GM10266 (cell line): Measurements from ENCODE around the gene APOBEC2.

Experiments used
- DNase-seq: peaks from one replicate; pipeline ENCODE4 v3.0.0; 2012; ENCODE audit errors: extremely low spot score
- TF ChIP-seq, protein P1 (sequence below): IDR thresholded peaks from 2 replicates; pipeline ENCODE4 v1.5.1; 2012; ENCODE audit warnings: mild to moderate bottlenecking, low read depth; ENCODE audit not compliant: control insufficient read depth, insufficient read depth; ENCODE audit errors: missing control alignments

Gene APOBEC2

DNA sequence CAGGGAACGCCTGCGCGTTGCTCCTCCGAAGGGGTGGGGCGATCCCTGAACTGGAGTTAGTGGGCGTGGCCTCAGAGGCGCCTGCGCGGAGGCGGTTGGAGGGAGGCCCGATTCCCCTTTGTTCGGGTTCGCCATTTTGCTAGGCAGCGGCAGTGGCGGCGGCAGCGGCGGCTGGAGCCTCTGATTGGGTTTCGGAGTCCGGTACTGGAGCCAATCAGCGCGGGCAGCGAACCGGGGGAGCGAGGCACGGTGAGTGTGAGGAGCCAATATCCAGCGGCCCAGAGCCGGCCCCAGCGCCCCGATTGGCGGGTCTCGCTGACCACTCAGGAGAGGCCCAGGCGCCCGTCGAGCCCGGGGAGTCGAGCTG is 19.8 kb downstream of the APOBEC2 start, which contains the start of gene NFYA:
Gene NFYA, plus strand, starts transcription at position 139 of the 367 bp plus-strand sequence. CDS start 6,116 bp downstream, outside the sequence.
- TF ChIP-seq, protein P1, sequence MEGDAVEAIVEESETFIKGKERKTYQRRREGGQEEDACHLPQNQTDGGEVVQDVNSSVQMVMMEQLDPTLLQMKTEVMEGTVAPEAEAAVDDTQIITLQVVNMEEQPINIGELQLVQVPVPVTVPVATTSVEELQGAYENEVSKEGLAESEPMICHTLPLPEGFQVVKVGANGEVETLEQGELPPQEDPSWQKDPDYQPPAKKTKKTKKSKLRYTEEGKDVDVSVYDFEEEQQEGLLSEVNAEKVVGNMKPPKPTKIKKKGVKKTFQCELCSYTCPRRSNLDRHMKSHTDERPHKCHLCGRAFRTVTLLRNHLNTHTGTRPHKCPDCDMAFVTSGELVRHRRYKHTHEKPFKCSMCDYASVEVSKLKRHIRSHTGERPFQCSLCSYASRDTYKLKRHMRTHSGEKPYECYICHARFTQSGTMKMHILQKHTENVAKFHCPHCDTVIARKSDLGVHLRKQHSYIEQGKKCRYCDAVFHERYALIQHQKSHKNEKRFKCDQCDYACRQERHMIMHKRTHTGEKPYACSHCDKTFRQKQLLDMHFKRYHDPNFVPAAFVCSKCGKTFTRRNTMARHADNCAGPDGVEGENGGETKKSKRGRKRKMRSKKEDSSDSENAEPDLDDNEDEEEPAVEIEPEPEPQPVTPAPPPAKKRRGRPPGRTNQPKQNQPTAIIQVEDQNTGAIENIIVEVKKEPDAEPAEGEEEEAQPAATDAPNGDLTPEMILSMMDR: no peak
- peak; percentile 97 for DNase-seq

DNA sequence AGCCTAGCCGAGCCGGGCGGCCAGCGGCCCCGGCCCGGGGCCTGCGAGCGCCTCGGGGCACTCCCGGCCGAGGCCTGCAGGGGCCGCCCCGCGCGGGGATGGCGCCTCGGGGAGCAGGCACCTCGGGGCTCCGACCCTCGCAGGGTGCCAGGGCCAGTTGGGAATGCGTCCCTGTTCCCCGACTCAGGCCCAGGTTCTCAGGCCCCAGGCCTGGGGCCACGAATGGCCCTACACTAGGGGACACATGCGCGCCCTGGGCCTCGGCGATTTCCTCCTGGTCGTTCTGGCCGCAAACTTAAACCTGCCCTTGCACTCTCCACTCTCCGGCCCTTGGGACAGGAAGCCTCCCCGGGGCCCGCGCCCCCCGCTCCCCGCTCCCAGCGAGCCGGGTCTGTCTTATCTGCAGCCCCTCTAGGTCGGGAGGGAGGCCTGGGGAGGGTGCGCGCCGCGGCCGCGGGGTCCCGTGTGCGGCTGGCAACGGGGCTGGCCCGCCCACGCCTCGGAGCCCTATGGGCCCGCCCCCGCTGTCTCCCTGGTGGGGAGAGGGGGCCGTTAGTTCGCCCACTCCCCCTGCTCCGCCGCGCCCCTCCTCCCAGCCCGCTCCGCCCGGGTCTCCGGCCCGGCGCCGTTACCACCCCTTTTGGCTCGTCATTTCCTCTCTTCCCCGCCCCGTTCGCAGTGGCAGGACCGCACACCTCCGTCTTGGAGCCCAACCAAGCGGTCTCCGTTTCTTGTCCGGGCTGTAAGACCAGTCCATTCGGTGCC is 20.4 kb downstream of the APOBEC2 start:
- TF ChIP-seq, protein P1: peak; percentile 12
- DNase-seq: peak; percentile 78

DNA sequence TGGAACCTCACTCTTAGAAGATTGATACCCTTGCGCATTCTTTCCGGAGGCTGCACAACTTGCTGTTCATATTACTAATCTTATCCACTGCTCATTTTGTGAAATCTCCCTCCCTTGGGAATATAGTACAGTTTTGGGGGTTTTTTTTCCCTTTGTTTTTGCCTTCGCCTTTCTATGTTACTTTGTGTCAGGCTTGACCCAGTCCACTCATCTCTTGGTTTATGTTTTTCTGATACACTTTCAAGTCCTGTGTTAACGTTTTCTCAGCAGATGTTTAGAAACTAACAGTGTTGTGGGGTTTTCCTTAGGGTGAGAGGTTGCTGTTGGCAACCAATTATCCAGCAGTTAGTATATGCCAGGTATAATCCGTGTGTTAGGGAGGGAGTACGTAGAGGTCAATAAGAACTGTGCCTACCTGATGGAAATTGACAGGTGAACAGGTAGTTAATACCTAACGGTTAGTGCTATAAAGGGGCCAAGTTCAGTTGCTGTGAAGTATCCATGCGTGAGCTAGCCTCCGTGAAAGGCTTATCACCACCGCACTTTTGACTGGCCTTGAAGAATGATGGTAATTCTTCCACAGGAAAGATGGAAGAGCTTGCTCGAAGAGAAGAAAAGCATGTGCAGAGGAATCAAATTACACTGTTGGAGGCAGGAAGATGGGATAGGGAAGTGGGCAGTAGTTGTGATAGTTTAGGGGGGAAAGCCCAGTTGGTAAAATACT is 21.1 kb downstream of the APOBEC2 start:
- DNase-seq: peak; percentile 18
- TF ChIP-seq, protein P1: no peak

DNA sequence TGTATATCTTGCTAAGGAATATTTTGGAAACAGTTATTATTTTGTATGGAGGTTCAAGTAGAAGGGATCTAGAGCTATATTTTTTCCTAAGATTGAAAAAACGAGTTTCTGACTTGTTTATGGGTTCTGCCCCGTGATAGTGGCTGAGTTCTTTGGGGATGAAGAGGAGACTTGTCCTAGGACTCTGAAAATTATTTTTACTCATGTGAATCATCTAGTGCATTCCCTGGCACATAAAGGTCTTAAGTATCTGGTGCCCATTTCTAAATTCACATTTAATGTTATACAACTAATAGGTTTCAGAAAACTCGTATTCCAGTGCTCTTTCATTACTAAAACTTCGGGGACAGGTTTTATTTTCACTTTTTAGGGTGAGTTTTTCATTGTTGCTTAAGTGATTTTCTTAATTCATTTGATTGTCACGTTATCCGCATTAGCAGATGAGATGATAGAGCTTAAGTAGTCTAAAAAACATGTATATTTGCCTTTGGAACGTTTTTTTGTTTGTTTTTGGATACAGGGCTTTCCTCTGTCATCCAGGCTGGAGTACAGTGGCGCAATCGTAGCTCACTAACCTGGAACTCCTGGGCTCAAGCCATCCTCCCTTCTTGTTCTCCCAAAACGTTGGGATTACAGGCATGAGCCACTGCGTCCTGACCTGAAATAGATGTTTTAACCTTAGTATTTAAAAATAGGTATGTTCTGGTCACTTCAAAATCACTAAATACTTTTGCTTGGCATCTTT is 21.9 kb downstream of the APOBEC2 start:
- DNase-seq: no peak
- TF ChIP-seq, protein P1: no peak

DNA sequence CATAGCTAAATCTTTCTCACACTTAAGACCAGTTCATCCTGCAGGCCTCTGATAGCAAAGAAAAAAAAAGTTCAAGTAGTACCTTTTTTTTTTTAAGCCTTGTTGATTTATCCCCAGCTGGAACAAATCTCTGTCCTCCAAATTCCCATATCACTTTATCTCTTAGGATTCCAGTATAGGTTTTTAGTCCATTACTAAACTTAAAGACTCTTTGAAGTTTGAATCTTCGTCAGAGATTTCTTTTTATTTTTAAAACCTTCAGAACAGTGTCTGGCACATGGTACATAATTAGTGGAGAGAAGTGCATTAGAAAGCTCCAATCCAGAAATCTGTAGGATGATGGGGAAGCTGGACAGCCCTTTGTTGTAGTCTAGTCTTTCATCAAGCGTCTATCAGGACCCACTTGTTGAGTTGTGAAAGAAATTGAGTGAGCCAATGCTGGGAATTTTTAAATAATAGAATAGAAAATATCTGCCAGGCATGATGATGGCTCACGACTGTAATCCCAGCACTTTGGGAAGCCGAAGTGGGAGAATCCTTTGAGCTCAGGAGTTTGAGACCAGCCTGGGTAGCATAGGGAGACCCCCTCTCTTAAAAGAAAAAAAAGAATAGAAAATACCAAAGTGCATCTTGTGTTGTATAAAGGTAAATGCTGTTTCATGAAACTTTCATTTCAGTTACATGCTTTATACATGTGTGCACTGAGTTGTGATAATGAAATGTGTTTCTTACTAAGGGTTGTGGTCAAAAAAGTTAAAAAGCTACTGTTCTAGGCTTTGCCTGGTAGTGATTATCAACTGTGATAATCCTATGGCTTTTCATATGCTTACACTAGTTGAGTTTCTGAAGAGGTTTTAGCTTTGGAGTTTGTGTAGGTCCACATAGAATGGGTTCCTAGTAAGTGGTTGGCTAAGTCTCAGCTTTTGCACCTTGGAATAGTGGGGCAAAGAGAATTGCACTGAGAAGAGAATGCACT is 22.9 kb downstream of the APOBEC2 start:
- no peak for DNase-seq
- TF ChIP-seq, protein P1: no peak

DNA sequence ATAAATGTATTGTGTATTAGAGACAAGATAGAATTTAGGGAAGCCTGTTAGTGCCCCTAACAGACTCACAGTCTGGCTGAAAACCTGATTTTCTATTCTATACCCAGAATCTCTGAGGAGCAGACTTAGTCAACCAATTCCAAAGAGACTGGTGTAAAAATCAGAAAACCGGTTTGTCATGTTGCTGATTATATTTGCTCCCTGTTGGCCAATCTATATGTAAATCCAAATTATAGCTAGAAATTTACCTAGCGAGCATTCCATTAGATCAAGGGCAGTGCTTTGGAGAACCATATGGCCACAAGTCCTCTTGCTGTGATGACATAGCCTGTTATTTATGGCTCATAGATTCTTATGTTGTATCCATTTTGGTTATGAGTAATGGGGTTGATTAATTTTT is 24.5 kb downstream of the APOBEC2 start:
- TF ChIP-seq, protein P1: no peak
- no peak for DNase-seq
